Osteoblast (primary cell): ENCODE results near the gene SYT15. TPM values are rescaled to one million over a fixed set of nuclear protein-coding genes. Genes with fewer than 3 reads are reported as not detected.

ENCODE experiments used
- DNase-seq: peaks from one replicate; pipeline ENCODE4 v3.0.0; 2011; ENCODE audit warnings: low spot score, mixed read lengths; ENCODE audit not compliant: insufficient read length; ENCODE audit errors: missing footprints
- H2AFZ ChIP-seq: 2 replicates; pipeline ENCODE4 v1.6.0; 2011; ENCODE audit warnings: mild to moderate bottlenecking, low read length
- H3K27ac ChIP-seq: 2 replicates; pipeline ENCODE4 v1.5.1; 2011; ENCODE audit warnings: mild to moderate bottlenecking, low read depth, low read length, moderate library complexity
- H3K27me3 ChIP-seq: 2 replicates; pipeline ENCODE4 v1.6.0; 2012; ENCODE audit warnings: mild to moderate bottlenecking, control low read depth, inconsistent platforms, low read length, moderate library complexity; ENCODE audit not compliant: insufficient read depth
- H3K36me3 ChIP-seq: 2 replicates; pipeline ENCODE4 v1.5.1; 2011; ENCODE audit warnings: mild to moderate bottlenecking, low read length, control low read depth, moderate library complexity; ENCODE audit not compliant: insufficient read depth
- H3K4me1 ChIP-seq: 2 replicates; pipeline ENCODE4 v1.5.1; 2011; ENCODE audit warnings: mild to moderate bottlenecking, low read length, control low read depth, moderate library complexity; ENCODE audit not compliant: insufficient read depth
- H3K4me2 ChIP-seq: 2 replicates; pipeline ENCODE4 v1.6.0; 2011; ENCODE audit warnings: mild to moderate bottlenecking, low read length; ENCODE audit not compliant: insufficient read depth
- H3K4me3 ChIP-seq: fragments of 200-600 bp; sonication (generic); 3 replicates; pipeline ENCODE4 v1.5.1; 2012; ENCODE audit warnings: mild to moderate bottlenecking, low read length, inconsistent platforms; ENCODE audit not compliant: insufficient read depth
- H3K79me2 ChIP-seq: 2 replicates; pipeline ENCODE4 v1.6.0; 2012; ENCODE audit warnings: mild to moderate bottlenecking, low read length, control low read depth, inconsistent platforms; ENCODE audit not compliant: insufficient read depth
- H3K9me3 ChIP-seq: 2 replicates; pipeline ENCODE4 v1.5.1; 2011; ENCODE audit warnings: low read depth, low read length, control low read depth
- H4K20me1 ChIP-seq: 2 replicates; pipeline ENCODE4 v1.6.0; 2012; ENCODE audit warnings: mild to moderate bottlenecking, low read length, control low read depth; ENCODE audit not compliant: insufficient read depth
- CTCF ChIP-seq: IDR thresholded peaks from 2 replicates; pipeline ENCODE4 v1.5.1; 2011; ENCODE audit warnings: mild to moderate bottlenecking, low read depth, low read length, moderate library complexity; ENCODE audit errors: extremely low read depth
- total RNA-seq: library from RNA; depleted of rRNA; stranded (reverse); fragments of >200 nt; gene quantifications from 2 replicates; pipeline ENCODE4 v1.2.3, GENCODE V29; 2012

The SYT15 gene
- total RNA-seq, 1 donor = under 0.01 TPM

- DNase-seq = peak; percentile 90
- Histone ChIP-seq H3K4me2 (peak overlapping the region; percentile 37), H3K4me3 (no peak overlapping the region)
These were observed 37.8 kb upstream of the SYT15 start for GRCh38 chr10:46541017-46541661.

DNA sequence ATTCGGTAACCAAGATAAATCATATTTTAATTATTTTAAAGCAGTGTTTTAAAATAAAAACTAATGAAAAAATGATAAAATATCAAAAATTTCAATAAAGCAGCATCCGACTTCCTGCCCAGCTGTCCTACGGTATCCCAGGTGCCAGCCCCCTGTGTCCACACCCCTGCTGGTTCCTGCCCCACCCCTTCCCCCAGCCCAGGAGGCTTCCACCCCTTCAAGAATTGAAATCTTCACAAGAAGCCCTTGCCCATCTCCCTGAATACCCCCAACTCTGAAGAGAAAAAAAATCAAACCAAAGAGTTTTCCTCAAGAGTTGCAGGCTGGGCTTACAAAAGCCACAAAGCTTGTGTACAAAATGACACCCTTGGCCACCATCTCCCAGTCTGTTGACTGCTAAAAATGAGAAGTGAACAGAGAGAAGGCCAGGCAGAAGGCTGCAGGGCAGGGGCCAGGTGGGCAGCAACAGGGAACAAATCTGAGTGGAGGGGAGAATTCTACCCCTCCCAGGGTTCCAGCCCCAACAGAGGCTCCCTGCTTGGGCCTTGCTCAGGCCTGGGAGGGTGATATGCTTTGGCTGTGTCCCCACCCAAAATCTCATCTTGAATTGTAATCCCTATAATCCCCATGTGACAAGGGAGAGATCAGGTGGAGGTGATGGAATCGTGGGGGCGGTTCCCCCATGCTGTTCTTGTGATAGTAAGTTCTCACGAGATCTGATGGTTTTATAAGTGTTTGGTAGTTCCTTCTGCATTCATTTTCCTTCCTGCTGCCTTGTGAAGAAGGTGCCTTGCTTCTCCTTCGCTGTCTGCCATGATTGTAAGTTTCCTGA, 37.0 kb upstream of the SYT15 start:
- no peak overlapping the region for H3K27ac ChIP-seq
- TF ChIP-seq CTCF = no peak
- no peaks in the 10 kb centered on the region for H4K20me1 ChIP-seq
- H2AFZ ChIP-seq = no peak overlapping the region
- no peaks in the 10 kb centered on the region for H3K36me3 ChIP-seq
- no peaks in the 10 kb centered on the region for H3K79me2 ChIP-seq
- H3K4me2 ChIP-seq = no peak overlapping the region
- no peaks in the 10 kb centered on the region for H3K9me3 ChIP-seq
- DNase-seq = peak; percentile 79
- H3K27me3 ChIP-seq = peaks cover 24% of the 10 kb centered on the region
- peaks cover 10% of the 10 kb centered on the region for H3K4me1 ChIP-seq
- H3K4me3 ChIP-seq = no peak overlapping the region

More at GRCh38 chr10:46541017-46541661, 37.8 kb upstream of the SYT15 start:
- Histone ChIP-seq H3K27me3 (peaks cover 29% of the 10 kb centered on the region), H2AFZ (no peak overlapping the region), H3K27ac (no peak overlapping the region), H3K4me1 (peaks cover 10% of the 10 kb centered on the region), H3K79me2 (no peaks in the 10 kb centered on the region), H3K36me3 (no peaks in the 10 kb centered on the region), H3K9me3 (no peaks in the 10 kb centered on the region), H4K20me1 (no peaks in the 10 kb centered on the region)
- TF ChIP-seq CTCF = no peak

- H3K27ac ChIP-seq = no peak overlapping the region
These were observed 36.1 kb upstream of the SYT15 start for GRCh38 chr10:46542567-46543465.

More at GRCh38 chr10:46542567-46543465, 36.1 kb upstream of the SYT15 start:
- peaks cover 18% of the 10 kb centered on the region for H3K27me3 ChIP-seq
- H3K36me3 ChIP-seq = no peaks in the 10 kb centered on the region
- no peak overlapping the region for H3K4me2 ChIP-seq
- DNase-seq = peak; percentile 49
- H4K20me1 ChIP-seq = no peaks in the 10 kb centered on the region
- no peak overlapping the region for H3K4me3 ChIP-seq
- H3K79me2 ChIP-seq = no peaks in the 10 kb centered on the region
- peaks cover 10% of the 10 kb centered on the region for H3K4me1 ChIP-seq
- TF ChIP-seq CTCF = no peak
- no peaks in the 10 kb centered on the region for H3K9me3 ChIP-seq
- no peak overlapping the region for H2AFZ ChIP-seq
